Progenitor cell of endocrine pancreas (in vitro differentiated cells): ENCODE data around the gene FILIP1. TPM values are rescaled to one million over a fixed set of nuclear protein-coding genes. Genes with fewer than 3 reads are reported as not detected.

Source experiments
- DNase-seq: peaks from one replicate; pipeline ENCODE4 v3.0.0; 2021; ENCODE audit warnings: low spot score; ENCODE audit not compliant: unreplicated experiment
- H3K27ac Mint-ChIP-seq: 2 replicates; pipeline ENCODE4 v1.8.0; 2021; ENCODE audit warnings: mild to moderate bottlenecking, moderate library complexity, mixed read lengths
- H3K27me3 Mint-ChIP-seq: 2 replicates; pipeline ENCODE4 v1.8.0; 2021; ENCODE audit warnings: mixed read lengths
- H3K36me3 Mint-ChIP-seq: 2 replicates; pipeline ENCODE4 v1.8.0; 2022; ENCODE audit warnings: mixed read lengths; ENCODE audit not compliant: insufficient read depth
- H3K4me1 Mint-ChIP-seq: 2 replicates; pipeline ENCODE4 v1.8.0; 2021; ENCODE audit warnings: low read depth, mixed read lengths
- H3K4me3 Mint-ChIP-seq: 2 replicates; pipeline ENCODE4 v1.8.0; 2021; ENCODE audit warnings: low read depth, mild to moderate bottlenecking, moderate library complexity, mixed read lengths
- H3K9me3 Mint-ChIP-seq: 2 replicates; pipeline ENCODE4 v1.8.0; 2021; ENCODE audit warnings: low read depth, mixed read lengths
- CTCF ChIP-seq: fragments of 200-600 bp; sonication (generic); IDR thresholded peaks from one replicate; pipeline ENCODE4 v1.5.0; 2021; ENCODE audit warnings: antibody characterized with exemption, mild to moderate bottlenecking; ENCODE audit not compliant: unreplicated experiment
- long read RNA-seq: library from polyadenylated mRNA; unstranded; transcript quantifications from one replicate; pipeline ENCODE4 v2.0.0, GENCODE V29; 2020
- total RNA-seq: library from RNA; stranded (reverse); gene quantifications from 2 replicates; pipeline ENCODE4 v1.2.1, GENCODE V29; 2021

The FILIP1 gene
- total RNA-seq = 0.31 and 0.73 TPM in 2 replicates
- long read RNA-seq, partial matches to known transcripts = 1 of 1 reads
- long read RNA-seq, other reads (novel, unspliced or antisense) = 0 of 1 reads

DNA sequence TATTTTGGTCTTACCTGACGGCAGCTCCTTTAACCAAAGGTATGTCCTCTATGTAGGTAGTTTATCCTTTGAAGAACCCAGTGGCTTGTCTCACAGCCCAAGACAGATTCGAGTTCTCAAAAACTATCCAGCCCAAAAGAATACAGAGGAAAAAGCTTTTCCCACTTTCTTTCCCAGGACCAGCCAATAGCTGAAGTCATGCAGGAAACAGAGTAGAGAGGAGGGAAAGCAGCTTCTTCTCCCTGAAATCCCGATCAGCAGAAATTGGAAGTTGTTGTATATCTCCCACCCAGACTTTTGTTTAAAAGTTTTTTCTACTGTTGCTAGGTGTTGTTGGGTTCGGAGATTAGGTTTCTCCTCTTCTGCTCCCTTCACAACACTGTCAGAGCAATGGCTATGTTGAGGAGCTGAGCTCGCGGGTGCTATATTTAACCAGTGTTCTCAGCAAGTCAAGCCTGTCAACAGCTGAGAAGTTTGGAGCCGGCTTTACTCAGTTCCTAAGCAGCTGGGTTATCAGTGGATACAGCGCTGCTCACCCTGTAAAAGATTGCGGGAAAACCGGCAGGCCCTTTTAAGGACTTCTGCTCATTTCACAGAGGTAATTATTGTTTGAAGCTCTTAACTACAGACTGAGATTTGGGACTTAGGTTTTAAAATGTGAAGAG is at the start of gene FILIP1:
Gene FILIP1 (minus strand): TSS at position 401 of the 665 bp plus-strand sequence. CDS start 78,828 bp downstream, outside the sequence.
- H3K4me3 Mint-ChIP-seq = peak within 1 kb of the TSS; percentile 15
- H3K27me3 Mint-ChIP-seq = peaks cover 6% of the 10 kb centered on the region
- H3K27ac Mint-ChIP-seq = no peak within 1 kb of the TSS
- TF ChIP-seq CTCF = no peak
- H3K9me3 Mint-ChIP-seq = no peaks in the 10 kb centered on the region
- DNase-seq = no peak
- peaks cover 19% of the 10 kb centered on the region for H3K4me1 Mint-ChIP-seq
- H3K36me3 Mint-ChIP-seq = no peaks in the 10 kb centered on the region

- Mint-ChIP-seq H3K4me3 (no peak overlapping the region), H3K9me3 (no peaks in the 10 kb centered on the region), H3K4me1 (no peaks in the 10 kb centered on the region), H3K27me3 (no peaks in the 10 kb centered on the region), H3K36me3 (no peaks in the 10 kb centered on the region), H3K27ac (no peak overlapping the region)
- TF ChIP-seq CTCF = no peak
- no peak for DNase-seq
These were observed 49.7 kb upstream of the FILIP1 start for GRCh38 chr6:75543311-75543710.

DNA sequence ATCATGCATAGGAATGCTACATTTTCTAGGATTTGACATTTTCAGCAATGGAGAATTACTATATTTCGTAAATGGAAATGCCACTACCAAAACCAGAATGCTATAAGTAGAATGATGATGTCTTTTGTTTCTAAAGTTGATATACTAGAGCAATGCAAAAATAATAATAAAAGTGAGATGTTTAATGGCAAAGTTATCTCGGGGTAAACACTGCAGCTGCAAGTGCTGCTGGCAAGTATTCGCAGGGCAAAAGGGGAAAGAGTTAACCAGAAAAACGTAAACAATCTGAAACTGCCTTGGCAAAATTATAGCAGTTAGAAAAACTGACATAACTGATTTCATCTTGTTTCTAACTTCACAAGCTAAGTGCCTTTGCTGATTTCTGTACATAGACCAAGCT is 45.5 kb upstream of the FILIP1 start:
- no peak for DNase-seq
- no peak overlapping the region for H3K27ac Mint-ChIP-seq
- TF ChIP-seq CTCF = no peak
- no peaks in the 10 kb centered on the region for H3K27me3 Mint-ChIP-seq
- no peaks in the 10 kb centered on the region for H3K4me1 Mint-ChIP-seq
- H3K36me3 Mint-ChIP-seq = no peaks in the 10 kb centered on the region
- H3K4me3 Mint-ChIP-seq = no peak overlapping the region
- peaks cover 6% of the 10 kb centered on the region for H3K9me3 Mint-ChIP-seq

DNA sequence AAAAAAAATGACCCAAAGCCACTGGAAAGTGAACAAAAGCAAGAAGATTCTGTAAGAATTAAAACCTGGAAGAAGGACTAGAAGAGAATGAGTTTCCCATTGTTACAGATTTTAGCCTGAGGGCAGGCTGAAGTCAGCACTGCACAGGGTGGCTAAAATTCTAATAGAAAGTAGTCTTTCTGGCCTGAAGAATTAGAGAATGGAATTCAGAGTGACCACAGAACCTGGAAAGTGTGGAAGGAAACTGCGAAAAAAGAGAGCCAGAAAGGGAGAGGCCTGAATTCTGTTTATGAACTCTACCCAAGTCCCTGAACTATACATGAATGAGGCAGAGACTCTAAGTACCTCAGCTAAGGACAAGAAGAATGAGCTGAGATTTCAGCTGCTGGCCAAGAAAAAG is 38.9 kb upstream of the FILIP1 start:
- H3K36me3 Mint-ChIP-seq = no peaks in the 10 kb centered on the region
- H3K4me1 Mint-ChIP-seq = peaks cover 1% of the 10 kb centered on the region
- H3K27ac Mint-ChIP-seq = no peak overlapping the region
- no peaks in the 10 kb centered on the region for H3K27me3 Mint-ChIP-seq
- TF ChIP-seq CTCF = no peak
- no peak overlapping the region for H3K4me3 Mint-ChIP-seq
- DNase-seq = no peak
- H3K9me3 Mint-ChIP-seq = peaks cover 6% of the 10 kb centered on the region

GRCh38 chr6:75531174-75531573 is 37.6 kb upstream of the FILIP1 start:
- H3K4me1 Mint-ChIP-seq = peaks cover 1% of the 10 kb centered on the region
- DNase-seq = no peak
- H3K9me3 Mint-ChIP-seq = peaks cover 6% of the 10 kb centered on the region
- H3K27ac Mint-ChIP-seq = no peak overlapping the region
- no peak overlapping the region for H3K4me3 Mint-ChIP-seq
- no peaks in the 10 kb centered on the region for H3K27me3 Mint-ChIP-seq
- TF ChIP-seq CTCF = no peak
- no peaks in the 10 kb centered on the region for H3K36me3 Mint-ChIP-seq
